Left cardiac atrium (tissue), 4 donors: Measurements from ENCODE around the gene GCHFR. TPM values are rescaled to one million over a fixed set of nuclear protein-coding genes. Genes with fewer than 3 reads are reported as not detected.
A peak's percentile ranks its signal among the peaks of the same experiment; 100 is the strongest.

Source experiments
- ATAC-seq, 2 donors: fragments of 200-7000 bp; cut with Tn5 transposase; one replicate each; pipeline ENCODE4 v1.9.1; 2020; ENCODE audit warnings: mild to moderate bottlenecking in 2 of 2, moderate library complexity in 2 of 2
- DNase-seq: peaks from one replicate; pipeline ENCODE4 v3.0.0-alpha.2; 2020
- intact Hi-C, 2 donors: fragments of 100-400 bp; cut with DNase I; formaldehyde crosslinking; loops; one replicate each; pipeline versions ENCODE4 v1.14.1 to v1.15.1; 2022 to 2023
- total RNA-seq, 2 donors: library from RNA; stranded (reverse); fragmentation: NEBNext Ultra II Directional; extraction: Animal tissue kit (Norgen Biotek cat#: 25700); gene quantifications; one replicate each; pipeline ENCODE4 v1.2.1, GENCODE V29; 2021
- donor health status: DM: no; HTN: yes; CAD: no.
- donor health status: DM: no; HTN: yes; CAD: no; lungs with severe emphysema.
- donor health status: DM: yes; HTN: yes; CAD: no.
- donor health status: Dilated cardiomyopathy.

GCHFR gene
- total RNA-seq, 2 donors from 2014 or later = 6.5 to 18.2 TPM

DNA sequence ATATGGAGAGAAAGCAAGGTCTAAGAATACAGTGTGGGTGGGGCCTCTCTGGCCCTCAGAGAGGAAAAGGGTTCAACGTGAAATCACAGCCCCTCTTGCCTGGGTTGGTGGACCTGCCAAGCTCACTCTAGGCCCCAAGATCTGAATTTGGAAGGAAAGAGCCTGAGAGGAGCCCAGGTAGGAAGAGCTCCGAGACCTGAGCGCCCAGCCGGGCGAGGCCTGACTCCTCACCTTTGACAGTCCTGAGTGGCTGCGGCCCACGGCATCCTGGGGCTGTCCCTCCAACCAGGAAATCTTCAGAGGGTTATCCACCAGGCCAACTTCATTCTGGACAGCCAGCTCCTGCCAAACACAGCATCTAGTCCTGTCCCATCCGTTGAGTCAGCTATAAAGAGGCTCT, 9.6 kb downstream of the GCHFR start:
- DNase-seq (no peak), ATAC-seq (no peak)
- intact Hi-C loops = no loop called here

DNA sequence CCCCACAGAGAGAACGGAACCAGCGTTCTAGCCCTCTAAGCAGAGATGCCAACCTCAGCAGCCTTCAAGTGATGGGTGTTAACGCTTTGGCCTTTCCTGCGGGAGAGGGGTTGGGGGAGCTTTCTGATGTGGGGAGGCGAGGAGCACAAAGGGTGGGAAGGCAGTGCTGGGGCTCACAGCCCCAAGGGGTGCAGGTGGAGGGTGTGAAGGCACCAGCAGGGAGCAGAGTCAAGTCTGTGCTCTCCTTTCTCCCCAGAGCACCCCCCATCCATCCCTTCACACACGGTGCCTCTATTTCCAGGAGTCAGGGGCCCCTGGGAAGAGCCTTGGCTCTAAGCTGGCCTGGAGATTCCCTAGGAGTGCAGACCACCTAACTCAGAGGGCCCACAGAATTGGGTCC, 10.0 kb downstream of the GCHFR start:
- intact Hi-C loops = no loop called here
- ATAC-seq (no peak), DNase-seq (no peak)

DNA sequence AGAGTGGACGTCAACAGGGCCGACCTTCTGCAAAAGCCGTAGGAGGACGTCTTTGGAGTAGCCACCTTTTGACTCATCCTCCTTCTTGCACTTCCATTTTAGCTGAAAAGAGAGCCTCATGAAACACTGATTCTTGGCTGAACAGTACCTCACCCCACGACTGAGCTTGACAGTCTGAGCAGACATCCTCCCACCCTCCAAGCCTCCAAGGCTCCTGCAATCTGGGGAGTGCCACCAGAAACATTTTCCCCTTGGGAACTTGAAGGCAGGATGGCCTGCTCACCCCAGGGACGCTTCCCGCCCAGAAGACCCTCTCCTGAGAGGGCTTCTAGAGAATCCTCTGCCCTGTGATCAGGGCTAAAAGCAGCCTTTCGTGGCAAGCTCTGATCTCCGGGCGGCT, 11.1 kb downstream of the GCHFR start:
- intact Hi-C loops = no loop called here
- ATAC-seq (no peak), DNase-seq (no peak)

DNA sequence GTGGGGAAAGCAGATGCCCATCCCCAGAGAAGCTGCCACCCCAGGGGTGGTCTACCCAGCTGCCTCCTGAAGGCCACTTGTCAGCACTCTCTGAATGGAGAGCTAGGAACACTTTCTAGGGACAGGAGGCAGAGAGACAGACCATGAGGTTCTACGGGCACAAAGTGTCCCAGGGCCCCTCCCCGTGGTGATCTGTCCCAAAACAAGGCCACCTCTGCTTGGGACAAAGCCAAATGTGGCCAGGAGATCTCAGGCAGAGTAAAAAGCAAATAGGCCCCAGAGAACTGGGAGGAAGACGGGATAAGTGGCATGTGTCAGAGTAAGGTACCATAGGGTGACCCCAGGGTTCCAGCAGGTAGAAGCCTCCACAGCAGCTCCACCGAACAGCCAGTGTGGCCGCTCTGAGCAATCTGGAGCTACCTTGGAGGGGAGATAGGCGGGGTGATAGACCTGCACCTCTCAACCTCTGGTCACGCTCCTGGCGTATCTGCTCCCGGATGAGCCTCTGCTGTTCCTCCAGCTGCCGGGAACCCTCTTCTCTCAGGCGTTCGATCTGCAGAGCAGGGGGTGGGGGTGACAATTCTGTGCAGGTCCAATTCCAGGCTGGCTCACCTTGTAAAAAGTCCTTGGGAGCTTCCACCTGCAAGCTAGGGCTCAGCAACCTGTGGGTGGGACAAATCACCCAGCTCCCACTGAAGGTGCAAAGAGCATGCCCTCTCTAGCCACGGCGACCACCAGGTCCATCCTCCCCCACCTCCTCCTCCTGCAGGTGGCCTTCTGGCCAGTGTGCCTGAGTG, 12.1 kb downstream of the GCHFR start:
- ATAC-seq (no peak), DNase-seq (no peak)
- intact Hi-C loops = no loop called here

DNA sequence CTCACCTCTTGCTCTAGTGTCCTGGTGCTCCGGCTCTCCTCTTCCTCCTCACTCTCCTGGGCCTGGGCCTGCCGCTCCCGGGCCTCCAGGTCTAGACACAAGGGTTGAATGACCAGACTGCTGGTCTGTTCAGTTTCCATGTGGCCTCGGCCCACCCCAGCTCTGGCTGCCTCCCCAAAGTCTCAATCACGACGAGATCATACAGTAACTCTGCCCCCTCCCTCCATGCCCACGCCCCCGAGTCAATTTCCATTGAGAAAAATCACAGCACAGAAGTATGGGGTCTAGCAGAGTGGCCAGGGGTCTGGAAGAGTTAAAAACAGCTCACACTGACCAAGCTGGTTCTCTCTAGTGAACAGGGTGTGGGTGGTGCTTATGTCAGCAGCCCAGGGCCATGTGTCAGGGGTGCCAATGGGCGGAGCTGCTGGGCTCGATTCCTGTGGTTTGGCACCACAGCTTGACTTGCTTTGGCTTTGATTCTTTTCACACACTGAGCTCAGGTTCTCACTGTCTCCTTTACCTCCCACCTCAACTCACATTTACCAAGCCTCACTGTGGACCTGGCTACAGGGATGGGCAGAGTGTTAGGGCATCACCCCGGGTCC, 12.8 kb downstream of the GCHFR start:
- ATAC-seq (peak; percentile 45 to 89), DNase-seq (no peak)
- intact Hi-C loops = no loop called here

DNA sequence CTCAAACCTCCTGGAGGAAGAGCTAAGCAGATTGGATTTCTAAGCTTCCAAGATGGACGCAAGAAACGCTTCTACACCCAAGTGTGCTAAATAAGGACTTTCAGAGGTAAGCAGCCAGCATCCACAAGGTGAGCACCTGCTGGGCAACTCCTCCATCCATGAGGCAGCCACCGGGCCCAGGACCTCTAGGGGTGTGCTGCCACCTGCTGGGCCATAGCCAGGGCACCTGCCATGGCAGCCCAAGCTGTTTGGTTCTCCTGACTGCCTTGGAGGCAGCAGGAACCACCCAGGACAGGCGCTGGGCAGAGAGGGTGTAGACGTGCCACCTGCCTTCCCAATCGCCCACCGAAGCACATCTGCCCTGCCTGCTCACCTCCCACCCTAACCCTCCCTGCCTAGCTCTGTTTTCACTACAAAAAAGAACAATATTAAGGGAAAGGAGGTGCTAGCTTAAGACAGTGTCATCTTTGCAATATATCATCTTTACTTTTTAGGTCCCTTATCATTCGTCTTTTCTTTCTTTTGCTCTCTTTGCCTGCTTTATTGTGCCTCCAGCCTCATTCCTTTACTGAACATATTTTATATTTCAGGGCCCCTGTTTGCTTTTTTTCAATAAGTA, 18.9 kb downstream of the GCHFR start:
- intact Hi-C loops = no loop called here
- DNase-seq (no peak), ATAC-seq (peak; percentile 71 to 76)

DNA sequence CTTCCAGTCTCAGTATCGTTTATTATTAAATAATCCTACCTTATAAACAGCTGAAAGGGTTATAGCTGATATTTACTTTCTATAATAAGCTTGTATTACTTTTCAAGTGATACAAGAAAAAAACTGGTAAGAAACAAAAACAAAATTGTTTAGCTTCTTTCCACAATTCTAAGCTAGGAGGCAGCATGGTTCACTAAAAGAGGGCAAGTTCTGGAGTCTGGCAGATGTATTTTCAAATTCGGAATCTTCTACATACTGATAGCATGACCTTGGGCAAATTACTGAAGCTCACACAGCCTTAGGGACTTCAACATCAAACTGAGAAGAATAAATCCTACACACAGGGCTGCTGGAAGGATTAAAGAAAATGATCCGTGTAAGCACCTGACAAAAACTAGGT, 21.3 kb downstream of the GCHFR start:
- intact Hi-C loops = no loop called here
- ATAC-seq (no peak), DNase-seq (no peak)

DNA sequence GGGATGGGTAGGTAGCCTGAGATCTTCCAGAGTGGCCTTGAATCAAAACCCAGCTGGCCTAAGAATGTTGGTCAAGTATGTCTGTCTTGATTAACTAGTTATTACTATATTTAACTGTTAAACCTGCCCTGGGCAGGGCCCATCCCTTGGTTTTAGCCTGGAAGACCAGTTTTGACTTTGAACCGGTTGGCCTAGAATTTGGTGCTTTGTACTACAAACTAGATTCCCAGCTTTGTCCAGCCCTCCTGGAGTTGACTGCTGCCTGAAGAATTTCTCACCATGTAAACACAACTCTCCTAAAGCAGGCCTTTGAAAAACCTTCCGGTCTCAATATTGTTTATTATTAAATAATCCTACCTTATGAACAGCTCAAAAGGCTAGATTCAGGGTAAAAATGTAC, 21.9 kb downstream of the GCHFR start:
- ATAC-seq (no peak), DNase-seq (no peak)
- intact Hi-C loops = no loop called here

DNA sequence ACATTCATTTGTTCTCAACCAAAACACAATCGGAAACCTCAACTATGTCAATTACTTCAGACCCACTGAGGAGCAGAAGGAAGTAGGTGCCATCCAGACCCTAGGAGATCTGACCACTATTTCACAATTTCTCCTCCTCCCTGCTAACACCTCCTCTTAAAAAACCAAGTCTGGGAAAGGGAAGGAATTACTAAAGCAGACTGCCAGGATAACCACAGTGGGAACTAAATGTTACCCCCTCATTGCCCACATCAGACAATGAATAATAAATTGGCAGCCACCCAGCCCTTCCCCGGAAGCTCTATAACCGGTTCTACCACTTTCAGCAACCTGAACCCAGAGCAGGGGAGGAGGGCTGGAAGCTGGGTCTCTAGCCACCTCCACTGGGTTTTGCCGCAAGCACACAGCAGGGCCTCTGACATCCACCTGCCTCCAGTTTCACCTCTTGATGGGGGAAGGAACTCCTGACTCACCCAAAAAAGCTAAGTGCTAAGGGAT, 23.5 kb downstream of the GCHFR start:
- ATAC-seq (peak in 1 of 2 donors; percentile 41), DNase-seq (no peak)
- intact Hi-C loops = no loop called here

DNA sequence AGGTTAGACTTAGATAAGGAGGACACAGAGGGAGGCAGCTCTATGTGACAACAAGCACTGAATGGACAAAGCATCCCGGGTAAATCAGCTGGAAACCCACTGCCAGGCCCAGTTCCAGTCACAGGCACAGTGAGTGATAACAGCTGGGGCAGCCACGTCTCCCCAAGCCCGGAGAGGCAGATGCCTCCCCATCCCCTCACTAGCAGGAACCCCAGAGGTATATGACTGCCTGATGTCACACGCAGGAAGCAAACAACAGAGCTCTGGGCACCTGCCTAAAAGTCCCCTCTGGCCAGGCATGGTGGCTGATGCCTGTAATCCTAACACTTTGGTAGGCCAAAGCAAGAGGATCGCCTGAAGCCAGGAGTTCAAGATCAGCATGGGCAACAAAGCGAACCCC, 24.1 kb downstream of the GCHFR start:
- no peak for DNase-seq
- ATAC-seq = no peak
- intact Hi-C loops = no loop called here

DNA sequence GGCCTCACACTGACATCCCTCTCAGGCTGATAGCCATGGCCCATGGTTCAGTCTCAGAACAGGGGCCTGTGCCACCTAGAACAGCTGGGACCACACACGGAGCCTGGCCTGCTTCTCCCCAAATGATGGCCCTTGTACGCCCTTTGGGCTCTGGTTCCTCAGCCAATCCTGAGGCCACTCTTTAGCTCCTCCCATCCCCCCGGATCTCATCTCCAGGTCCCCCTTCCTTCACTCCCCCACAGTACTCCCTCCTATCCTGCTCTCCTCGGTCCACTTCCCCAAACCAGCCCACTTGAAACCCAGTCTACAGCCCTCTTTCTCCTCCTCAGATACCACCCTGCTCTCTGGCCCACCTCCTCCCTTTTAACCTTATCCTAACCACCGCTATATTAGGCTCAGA, 25.3 kb downstream of the GCHFR start:
- intact Hi-C loops = no loop called here
- peak in 1 of 2 donors; percentile 23 for ATAC-seq

DNA sequence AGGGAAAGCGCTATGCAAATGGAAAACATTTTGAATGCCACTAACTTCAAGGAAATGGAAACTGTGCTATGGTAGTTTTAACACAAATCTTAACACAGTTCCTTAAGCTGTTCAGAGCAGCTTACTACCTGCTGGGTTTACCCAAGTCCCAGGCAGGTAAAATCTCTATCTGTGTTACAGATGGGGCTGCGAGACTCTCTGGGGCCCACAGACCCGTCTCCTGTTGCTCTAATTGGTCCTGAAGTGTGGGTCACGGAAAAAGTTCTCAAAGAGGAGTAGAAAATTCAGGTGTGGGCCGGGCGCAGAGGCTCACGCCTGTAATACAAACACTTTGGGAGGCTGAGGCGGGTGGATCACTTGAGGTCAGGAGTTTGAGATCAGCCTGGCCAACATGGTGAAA, 26.1 kb downstream of the GCHFR start:
- intact Hi-C loops = no loop called here
- DNase-seq (no peak), ATAC-seq (no peak)

More for the DNA sequence above, 25.3 kb downstream of the GCHFR start:
- DNase-seq = no peak

DNA sequence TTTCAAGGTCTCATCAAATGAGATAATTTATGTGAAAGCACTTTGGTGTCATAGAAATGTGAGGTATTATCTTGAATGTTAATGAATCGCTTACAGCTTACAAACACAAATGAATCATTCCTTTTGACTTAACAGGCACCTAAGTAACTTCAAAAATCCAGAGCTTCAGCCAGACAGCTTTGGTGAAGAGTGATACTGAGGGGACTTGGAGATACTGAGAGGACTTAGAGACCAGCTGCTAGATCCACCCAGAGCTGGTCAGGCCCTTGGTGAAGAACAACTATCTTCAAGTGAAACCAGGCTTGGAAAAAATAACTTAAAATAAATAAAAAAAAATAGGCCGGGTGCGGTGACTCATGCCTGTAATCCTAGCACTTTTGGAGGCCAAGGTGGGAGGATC, 26.9 kb downstream of the GCHFR start:
- ATAC-seq = no peak
- DNase-seq = no peak
- intact Hi-C loops = no loop called here

DNA sequence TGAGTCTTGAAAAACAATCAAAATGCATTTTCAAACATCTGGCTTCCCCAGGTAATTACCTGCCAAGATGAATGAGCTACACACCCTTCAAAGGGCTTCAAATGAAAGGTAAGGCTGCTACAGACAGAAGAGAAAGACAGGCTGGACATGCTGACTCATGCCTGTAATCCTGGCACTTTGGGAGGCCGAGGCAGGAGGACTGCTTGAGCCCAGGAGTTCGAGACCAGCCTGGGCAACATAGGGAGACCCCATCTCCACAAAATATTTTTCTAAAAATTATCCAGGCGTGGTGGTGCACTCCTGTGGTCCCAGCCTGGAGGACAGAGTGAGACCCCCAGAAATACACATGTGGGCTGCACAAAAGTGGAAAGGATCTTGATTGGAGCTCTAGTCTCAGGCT, 28.5 kb downstream of the GCHFR start:
- DNase-seq (no peak), ATAC-seq (no peak)
- intact Hi-C loops = no loop called here

DNA sequence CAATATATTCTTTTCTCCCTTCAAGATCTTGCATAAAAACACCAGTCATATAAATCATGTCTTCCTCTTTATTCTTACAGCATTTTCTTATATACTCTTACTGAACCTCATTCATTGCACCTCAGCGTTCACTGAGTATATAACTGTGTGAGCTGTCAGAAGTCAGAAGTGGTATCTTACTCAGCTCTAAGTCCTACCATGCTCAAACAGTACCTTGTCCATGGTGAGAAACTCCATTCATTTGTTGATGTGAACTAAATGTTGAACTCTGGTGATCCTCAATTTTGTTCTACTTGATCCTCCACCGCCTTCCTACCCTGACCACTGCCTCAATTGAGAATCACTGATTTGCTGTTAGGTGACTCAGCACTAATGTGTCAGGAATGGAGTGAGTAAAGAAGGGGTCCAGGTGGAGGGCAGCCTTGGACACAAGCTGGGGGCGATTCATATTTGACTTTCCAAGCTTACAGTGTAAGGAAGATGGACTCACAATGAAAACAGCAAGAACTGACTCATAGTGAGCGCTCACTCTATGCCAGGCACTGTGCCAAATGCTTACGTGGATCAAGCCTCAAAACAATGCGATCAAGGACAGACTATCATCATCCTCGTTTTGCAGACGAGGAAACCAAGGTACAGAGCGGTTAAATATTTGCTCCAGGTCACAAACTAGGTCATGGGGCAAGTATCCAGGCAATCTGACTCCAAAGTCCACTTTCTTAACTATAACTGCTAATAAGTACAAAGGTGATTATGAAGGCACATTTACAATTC, 29.5 kb downstream of the GCHFR start:
- DNase-seq = no peak
- peak in 1 of 2 donors; percentile 50 for ATAC-seq
- intact Hi-C loops = no loop called here

DNA sequence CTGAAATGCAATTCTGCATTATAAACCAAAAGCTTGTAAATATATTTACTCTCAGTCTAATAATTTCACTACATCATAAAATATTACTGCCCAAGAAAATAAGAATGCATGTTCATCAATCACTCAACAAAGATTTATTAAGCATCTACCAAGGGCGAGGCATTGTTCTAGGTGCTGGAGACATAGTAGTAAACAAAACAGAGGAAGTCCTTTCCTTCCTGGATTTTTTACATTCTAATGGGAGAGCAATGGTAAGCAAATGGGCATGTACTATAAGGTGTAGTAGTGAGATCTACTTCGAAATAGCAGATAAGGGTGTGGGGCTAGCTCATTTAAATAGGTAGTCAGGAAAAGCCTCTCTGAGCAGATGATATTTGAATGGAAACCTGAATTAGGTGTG, 32.2 kb downstream of the GCHFR start:
- no peak for ATAC-seq
- intact Hi-C loops = no loop called here
- no peak for DNase-seq

DNA sequence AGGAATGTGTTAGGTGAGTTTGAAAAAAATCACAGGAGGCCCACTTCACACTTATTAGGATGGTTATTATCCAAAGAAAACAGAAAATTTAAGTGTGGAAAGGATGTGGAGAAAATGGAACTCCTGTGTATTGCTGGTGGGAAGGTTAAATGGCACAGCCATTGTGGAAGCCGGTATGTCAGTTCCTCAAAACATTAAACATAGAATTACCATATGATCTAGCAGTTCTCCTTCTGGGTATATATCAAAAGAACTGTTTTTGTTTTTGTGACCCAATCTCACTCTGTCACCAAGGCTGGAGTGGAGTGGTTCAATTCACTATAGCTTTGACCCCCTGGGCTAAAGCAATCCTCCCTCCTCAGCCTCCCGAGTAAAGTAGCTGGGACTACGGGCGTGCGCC, 32.6 kb downstream of the GCHFR start:
- ATAC-seq (no peak), DNase-seq (no peak)
- intact Hi-C loops = no loop called here

DNA sequence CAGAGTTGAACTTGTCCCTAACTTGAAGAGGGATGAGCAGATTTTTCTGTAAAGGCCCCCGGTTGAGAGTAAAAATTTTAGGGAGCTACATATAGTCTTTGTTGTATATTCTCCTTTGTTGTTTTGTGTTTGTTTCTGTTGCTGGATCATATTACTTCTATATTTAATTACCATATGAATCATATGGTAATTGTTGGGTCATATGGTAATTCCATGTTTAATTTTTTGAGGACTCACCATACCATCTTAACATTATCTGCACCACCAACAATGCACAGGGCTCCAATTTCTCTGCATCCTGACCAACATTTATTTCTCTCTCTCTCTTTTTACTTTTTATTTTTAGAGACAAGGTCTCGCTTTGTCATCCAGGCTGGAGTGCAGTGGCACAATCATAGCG, 35.7 kb downstream of the GCHFR start:
- no peak for DNase-seq
- ATAC-seq = no peak
- intact Hi-C loops = no loop called here

DNA sequence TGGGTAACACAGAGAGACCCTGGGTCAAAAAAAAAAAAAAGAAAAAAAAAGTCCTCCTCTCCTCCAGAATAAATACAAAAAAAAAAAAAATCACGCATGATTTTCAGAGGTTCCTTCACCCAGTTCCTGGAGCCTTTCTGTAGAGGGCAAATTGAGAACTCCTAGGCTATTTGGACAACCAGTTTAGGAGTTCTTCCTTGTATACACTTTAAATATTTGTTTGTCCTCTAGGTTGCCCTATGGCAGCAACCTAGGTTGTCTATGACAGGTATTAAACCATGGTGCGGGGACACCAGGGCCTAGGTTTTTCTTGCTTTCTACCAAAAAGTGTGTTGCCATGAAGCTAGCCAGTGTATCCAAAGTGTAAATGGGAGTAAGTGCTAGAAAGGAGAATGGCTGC, 39.2 kb downstream of the GCHFR start:
- ATAC-seq (no peak), DNase-seq (no peak)
- intact Hi-C loops = no loop called here

DNA sequence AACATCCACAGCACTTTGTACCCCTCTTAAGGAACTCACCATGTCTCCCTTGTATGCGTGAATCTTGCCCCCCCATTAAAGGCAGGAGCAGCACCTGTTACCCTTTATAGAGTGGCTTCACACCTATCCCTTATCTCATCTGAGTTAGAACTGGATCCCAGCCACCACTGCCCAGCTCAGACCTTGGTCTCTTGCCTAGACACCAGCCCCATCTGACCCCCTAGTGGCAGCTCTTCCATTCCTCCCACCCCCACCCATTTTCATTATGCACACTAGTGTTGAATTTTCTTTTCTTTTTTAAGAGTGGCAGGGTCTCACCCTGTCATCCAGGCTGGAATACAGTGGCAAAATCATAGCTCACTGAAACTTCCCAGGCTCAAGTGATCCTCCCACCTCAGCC, 39.8 kb downstream of the GCHFR start:
- ATAC-seq (no peak), DNase-seq (no peak)
- intact Hi-C loops = no loop called here
